ENCODE measurements around the gene NOP9. TPM values are rescaled to one million over a fixed set of nuclear protein-coding genes. Genes with fewer than 3 reads are reported as not detected.

The NOP9 gene
- total and polyA plus RNA-seq, 2 experiments from 2014 or later = 3.7 to 13.2 TPM

GRCh38 chr14:24323341-24323740 is 23.7 kb downstream of the NOP9 start:
- Histone ChIP-seq H3K9me3 (ENCODE audit: low read depth) (no peaks in the 10 kb centered on the region), H3K27me3 (peaks cover 10% of the 10 kb centered on the region), H3K4me2 (no peak overlapping the region), H3K36me3 (replicated peaks; ENCODE audit: insufficient read depth, low read depth) (no peaks in the 10 kb centered on the region), H3K27ac (no peak overlapping the region), H3K9me2 (replicated peaks; ENCODE audit: insufficient read depth) (no peaks in the 10 kb centered on the region), H3K79me2 (no peaks in the 10 kb centered on the region), H3K4me1 (ENCODE audit: insufficient read depth) (no peaks in the 10 kb centered on the region), H3K4me3 (no peak overlapping the region), H2AFZ (no peak overlapping the region), H4K20me1 (ENCODE audit: insufficient read depth, poor library complexity, severe bottlenecking) (no peaks in the 10 kb centered on the region)
- no peak for DNase-seq (ENCODE audit: low spot score)
- TF ChIP-seq EZH2phosphoT487 (IDR thresholded peaks at IDR 0.05; ENCODE audit: low read depth, severe bottlenecking, unreplicated experiment) (no peak), EZH2 (IDR thresholded peaks at IDR 0.05; ENCODE audit: borderline replicate concordance) (no peak), CTCF (IDR thresholded peaks at IDR 0.05; ENCODE audit: poor library complexity) (no peak)
- 78% methylated on average over 3 of the region's 3 CpGs for WGBS (ENCODE audit: low lambda C conversion rate, missing lambda C conversion rate)

DNA sequence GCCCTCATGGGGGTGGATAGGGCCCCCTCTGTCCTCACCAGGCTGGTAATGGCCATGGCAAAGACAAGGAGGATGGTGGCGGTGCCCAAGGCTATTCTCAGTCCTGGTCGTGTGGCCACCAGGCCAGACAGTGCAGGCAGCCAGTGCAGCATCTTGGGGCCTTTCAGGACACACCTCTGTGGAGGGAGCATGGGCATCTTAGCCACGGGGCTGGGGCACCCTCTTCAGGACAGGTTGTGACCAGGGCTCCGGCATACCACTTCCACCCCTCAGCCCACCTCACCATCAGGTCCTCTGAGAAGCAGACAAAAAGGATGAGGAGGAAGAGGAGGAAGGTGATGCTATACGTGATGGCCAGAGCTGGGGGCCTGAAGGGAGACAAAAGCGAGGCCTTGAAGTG is 24.4 kb downstream of the NOP9 start:
- TF ChIP-seq EZH2 (IDR thresholded peaks at IDR 0.05; ENCODE audit: borderline replicate concordance) (no peak), CTCF (IDR thresholded peaks at IDR 0.05; ENCODE audit: poor library complexity) (no peak), EZH2phosphoT487 (IDR thresholded peaks at IDR 0.05; ENCODE audit: low read depth, severe bottlenecking, unreplicated experiment) (no peak)
- no peak overlapping the region for H3K27ac ChIP-seq

GRCh38 chr14:24325041-24325530 is 25.4 kb downstream of the NOP9 start:
- H3K4me2 ChIP-seq = no peak overlapping the region
- H4K20me1 ChIP-seq (ENCODE audit: insufficient read depth, poor library complexity, severe bottlenecking) = no peaks in the 10 kb centered on the region
- H3K27me3 ChIP-seq = no peaks in the 10 kb centered on the region
- H3K36me3 ChIP-seq (replicated peaks; ENCODE audit: insufficient read depth, low read depth) = no peaks in the 10 kb centered on the region
- H3K9me2 ChIP-seq (replicated peaks; ENCODE audit: insufficient read depth) = no peaks in the 10 kb centered on the region
- H3K4me3 ChIP-seq = no peak overlapping the region
- H2AFZ ChIP-seq = no peak overlapping the region
- TF ChIP-seq EZH2 (IDR thresholded peaks at IDR 0.05; ENCODE audit: borderline replicate concordance) = no peak
- TF ChIP-seq EZH2phosphoT487 (IDR thresholded peaks at IDR 0.05; ENCODE audit: low read depth, severe bottlenecking, unreplicated experiment) = no peak
- TF ChIP-seq CTCF (IDR thresholded peaks at IDR 0.05; ENCODE audit: poor library complexity) = no peak
- no peak overlapping the region for H3K27ac ChIP-seq
- DNase-seq (ENCODE audit: low spot score) = no peak
- no peaks in the 10 kb centered on the region for H3K79me2 ChIP-seq
- no peaks in the 10 kb centered on the region for H3K9me3 ChIP-seq (ENCODE audit: low read depth)
- WGBS (ENCODE audit: low lambda C conversion rate, missing lambda C conversion rate) = 76% methylated on average over 5 of the region's 5 CpGs
- no peaks in the 10 kb centered on the region for H3K4me1 ChIP-seq (ENCODE audit: insufficient read depth)

More for the DNA sequence above, 24.4 kb downstream of the NOP9 start:
- no peak for DNase-seq (ENCODE audit: low spot score)
- no peak overlapping the region for H2AFZ ChIP-seq
- no peaks in the 10 kb centered on the region for H3K36me3 ChIP-seq (replicated peaks; ENCODE audit: insufficient read depth, low read depth)
- no peaks in the 10 kb centered on the region for H3K9me3 ChIP-seq (ENCODE audit: low read depth)
- H3K27me3 ChIP-seq = peaks cover 10% of the 10 kb centered on the region
- no peaks in the 10 kb centered on the region for H4K20me1 ChIP-seq (ENCODE audit: insufficient read depth, poor library complexity, severe bottlenecking)
- 86% methylated on average over 6 of the region's 6 CpGs for WGBS (ENCODE audit: low lambda C conversion rate, missing lambda C conversion rate)
- no peak overlapping the region for H3K4me3 ChIP-seq
- H3K9me2 ChIP-seq (replicated peaks; ENCODE audit: insufficient read depth) = no peaks in the 10 kb centered on the region
- H3K79me2 ChIP-seq = no peaks in the 10 kb centered on the region
- H3K4me1 ChIP-seq (ENCODE audit: insufficient read depth) = no peaks in the 10 kb centered on the region
- H3K4me2 ChIP-seq = no peak overlapping the region

DNA sequence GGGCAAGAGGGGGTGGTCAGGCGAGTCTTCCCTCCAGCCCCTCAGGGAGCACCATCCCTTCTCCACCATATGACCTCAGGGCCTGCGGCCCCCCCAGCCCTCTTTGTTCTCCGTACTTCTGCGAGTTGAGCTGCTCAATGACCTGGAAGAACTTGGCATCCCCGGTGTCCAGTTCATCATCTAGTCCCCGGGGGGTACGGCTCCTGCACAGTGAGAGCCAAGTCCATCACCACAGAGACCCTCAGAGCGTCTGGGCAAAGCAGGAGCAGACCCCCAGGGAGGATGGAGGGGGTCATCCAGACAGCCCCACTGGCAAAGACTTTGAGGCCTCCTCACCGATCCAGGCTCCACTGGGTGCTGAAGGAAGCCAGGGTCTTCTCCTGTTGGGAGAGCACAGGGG is 26.3 kb downstream of the NOP9 start:
- 84% methylated on average over 9 of the region's 9 CpGs for WGBS (ENCODE audit: low lambda C conversion rate, missing lambda C conversion rate)
- Histone ChIP-seq H3K79me2 (no peaks in the 10 kb centered on the region), H3K9me3 (ENCODE audit: low read depth) (no peaks in the 10 kb centered on the region), H3K27me3 (no peaks in the 10 kb centered on the region), H3K4me3 (no peak overlapping the region), H3K9me2 (replicated peaks; ENCODE audit: insufficient read depth) (no peaks in the 10 kb centered on the region), H2AFZ (no peak overlapping the region), H3K4me1 (ENCODE audit: insufficient read depth) (no peaks in the 10 kb centered on the region), H4K20me1 (ENCODE audit: insufficient read depth, poor library complexity, severe bottlenecking) (no peaks in the 10 kb centered on the region), H3K4me2 (no peak overlapping the region), H3K36me3 (replicated peaks; ENCODE audit: insufficient read depth, low read depth) (no peaks in the 10 kb centered on the region), H3K27ac (no peak overlapping the region)
- TF ChIP-seq EZH2 (IDR thresholded peaks at IDR 0.05; ENCODE audit: borderline replicate concordance) (no peak), EZH2phosphoT487 (IDR thresholded peaks at IDR 0.05; ENCODE audit: low read depth, severe bottlenecking, unreplicated experiment) (no peak), CTCF (IDR thresholded peaks at IDR 0.05; ENCODE audit: poor library complexity) (no peak)
- no peak for DNase-seq (ENCODE audit: low spot score)

Data from hepatocyte (in vitro differentiated cells).